KG1 (cell line): ENCODE results near the gene PAQR9.
"Not testable (repeated sequence)": the region's sequence is repeated elsewhere in the genome, so short reads cannot be mapped to it uniquely, and the experiment has no call there.

Source experiments
- DNase-seq: peaks from one replicate; lab custom pipeline; 2025; lab: John Stamatoyannopoulos, UW

PAQR9 gene

GRCh38 chr3:142963516-142964448, at the start of gene PAQR9:
Gene PAQR9, minus strand, starts transcription at chr3:142963674. Its CDS starts 338 bp downstream, at chr3:142963336.
- no peak for DNase-seq

DNA sequence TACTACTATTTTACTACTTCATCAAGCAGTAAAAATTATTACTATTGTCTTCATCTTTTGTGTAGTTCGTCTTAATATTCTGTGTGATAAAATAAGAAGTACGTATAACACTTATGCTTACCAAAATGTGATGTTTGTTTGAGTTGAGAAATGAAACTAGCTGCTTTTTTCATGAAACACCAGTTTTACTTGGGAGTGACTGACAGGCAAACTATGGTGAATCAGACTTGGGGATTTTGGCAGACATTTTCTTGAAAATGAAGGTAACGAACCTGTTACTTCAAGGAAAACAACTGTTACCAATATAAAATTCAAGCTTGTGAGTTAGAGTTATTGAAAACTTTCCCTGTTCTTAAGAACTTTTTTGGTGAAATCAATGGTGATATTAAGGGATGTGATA, 48.2 kb upstream of the PAQR9 start:
- DNase-seq: no peak

DNA sequence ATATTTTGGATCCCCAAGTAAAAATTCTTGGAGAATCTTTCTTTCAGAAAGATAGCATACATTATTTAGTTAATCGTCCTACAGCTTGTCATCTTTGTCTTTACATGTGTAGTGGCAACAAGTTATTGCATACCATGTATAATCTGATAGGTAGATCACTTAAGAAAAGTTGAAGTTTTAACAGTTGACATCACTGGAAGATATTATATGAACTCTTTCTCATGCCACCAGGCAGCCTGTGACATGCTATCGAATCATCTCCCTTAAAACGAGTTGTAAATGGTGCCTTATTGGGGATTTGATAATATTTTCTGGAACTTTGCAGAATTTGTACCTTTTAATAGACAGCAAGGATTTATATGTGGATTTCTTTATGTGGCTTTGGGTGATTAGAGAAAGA, 46.5 kb upstream of the PAQR9 start:
- DNase-seq: no peak

DNA sequence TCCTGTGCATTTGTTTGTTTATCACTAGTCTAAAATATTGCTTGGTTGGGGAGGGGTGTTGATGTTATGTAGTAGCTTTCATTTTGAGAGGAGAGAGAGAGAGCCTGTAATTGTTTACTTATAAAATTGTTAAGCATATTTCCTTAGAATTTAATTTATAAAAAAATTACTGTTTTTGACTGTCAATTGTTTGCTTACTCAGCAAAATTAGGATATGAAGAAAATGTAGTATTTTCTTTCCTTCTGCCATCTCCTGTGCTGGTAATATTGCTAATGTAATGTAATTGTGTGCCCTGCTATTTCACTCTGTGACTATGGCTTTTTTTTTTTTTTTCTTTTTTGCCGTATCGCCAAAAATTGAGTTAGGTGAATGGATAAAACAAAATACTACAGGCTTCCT, 41.3 kb upstream of the PAQR9 start:
- no peak for DNase-seq

DNA sequence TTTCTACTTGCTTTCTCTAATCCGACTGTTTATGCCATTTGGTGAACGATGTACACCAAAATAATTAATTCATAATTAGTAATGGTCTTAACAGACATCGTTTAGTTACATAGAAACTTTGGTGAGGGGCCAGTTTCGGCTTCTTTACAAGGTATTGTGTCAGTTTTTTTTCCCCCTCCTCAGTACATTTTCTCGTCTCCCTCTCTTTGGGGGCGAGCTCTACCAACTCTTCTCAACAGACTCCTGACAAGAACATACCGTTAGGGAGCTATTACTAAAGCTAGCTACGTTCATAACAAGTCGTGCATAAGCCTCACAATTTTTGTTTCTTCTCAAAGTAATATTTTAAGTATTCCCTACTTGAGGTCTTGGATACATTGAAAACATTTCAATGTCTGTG, 39.3 kb upstream of the PAQR9 start:
- DNase-seq: no peak

- DNase-seq: peak; percentile 24
These were observed 38.7 kb upstream of the PAQR9 start for GRCh38 chr3:143002083-143002712.

DNA sequence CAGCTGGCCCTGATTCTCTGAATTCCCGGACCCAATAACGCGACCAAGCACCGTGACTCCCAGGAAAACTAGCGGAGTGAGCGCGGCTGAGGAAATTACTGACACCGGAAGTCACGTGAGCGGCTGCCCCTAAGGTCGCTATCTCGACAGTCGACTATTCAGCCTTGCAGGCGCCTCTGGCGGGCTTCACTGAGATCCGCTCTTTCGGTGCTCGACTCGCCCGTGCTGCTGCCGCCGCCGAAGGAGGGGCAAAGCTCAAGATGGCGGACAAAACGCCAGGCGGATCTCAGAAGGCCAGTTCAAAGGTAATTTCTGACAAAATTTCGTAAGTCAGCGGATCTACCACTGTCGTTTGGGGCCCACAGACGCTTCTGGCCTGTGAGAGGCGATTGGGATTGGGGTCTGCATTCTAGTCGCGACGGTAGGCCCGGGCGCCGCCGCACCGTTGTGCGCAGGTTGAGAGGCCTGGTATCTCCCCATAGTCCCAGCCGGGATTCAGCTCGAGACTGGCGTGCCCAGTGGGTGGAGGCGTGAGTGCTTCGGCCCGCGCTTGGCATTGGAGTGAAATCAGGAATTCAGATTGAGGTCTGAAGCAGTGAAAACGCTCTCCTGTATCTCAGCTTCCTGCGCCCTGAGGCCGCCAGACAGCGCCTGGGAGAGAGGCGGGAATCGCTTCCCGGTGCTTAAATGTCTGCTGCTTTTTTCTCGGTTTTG, 38.1 kb upstream of the PAQR9 start, which contains the start of gene U2SURP:
TSS of gene U2SURP (plus strand) at position 202 of the 714 bp plus-strand sequence. CDS start at position 261, 59 bp downstream.
- peak; percentile 97 for DNase-seq

DNA sequence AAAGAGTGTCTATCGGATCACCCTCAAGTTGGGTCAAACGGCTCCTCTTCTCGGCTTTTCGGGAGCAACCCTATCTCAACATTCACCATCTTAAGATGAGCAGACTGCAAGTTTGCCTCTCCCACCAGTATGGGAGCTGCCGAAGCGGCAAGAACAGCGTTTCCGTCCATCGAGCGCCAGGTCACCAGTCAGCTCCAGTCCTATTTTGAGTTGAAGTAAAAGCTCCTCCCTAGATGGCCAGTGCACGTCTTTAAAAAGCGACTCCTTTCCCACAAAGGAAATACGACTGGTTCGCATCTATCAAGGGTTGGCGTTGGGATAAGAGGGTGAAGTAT, 37.5 kb upstream of the PAQR9 start:
- peak; percentile 97 for DNase-seq

DNA sequence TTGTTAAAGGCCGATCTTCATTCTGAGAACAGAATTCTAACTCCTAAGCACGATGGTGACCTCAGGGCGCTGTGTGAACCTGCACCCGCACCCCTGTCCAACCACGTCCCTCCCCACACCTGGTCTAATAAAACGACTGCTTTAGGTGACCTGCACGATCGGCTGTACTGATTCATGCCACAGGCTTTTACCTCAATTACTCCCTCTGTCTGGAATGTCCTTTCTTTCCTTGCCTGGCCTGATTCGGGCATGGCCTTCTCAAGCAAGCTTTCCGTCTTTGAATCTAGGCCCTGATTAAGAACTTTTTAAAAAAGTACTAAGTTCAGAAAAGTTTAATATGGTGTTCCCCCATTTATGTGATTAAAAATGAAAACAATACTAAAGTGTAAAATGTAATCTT, 37.1 kb upstream of the PAQR9 start:
- no peak for DNase-seq

GRCh38 chr3:142999881-143000280, 36.4 kb upstream of the PAQR9 start:
- no peak for DNase-seq

- no peak for DNase-seq
These were observed 35.0 kb upstream of the PAQR9 start for GRCh38 chr3:142998439-142998838.

DNA sequence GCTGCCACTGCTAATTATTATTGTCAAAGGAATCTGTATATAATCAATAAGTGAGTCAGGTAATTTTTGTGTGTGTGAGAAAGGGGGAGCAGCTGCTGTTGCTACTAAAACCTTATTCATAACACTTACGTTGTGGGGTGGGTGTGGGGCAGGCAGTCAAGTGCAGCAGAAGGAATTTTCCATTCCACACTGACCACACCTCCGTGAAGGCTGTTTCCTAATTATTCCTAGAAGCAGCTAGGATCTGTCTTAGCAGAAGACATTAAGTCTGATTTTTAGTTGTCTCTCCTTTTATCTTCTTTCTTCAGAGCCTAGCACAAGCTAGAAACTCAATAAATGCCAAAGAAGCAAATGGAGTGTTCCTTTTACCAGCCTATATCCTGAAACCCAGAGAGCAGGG, 33.9 kb upstream of the PAQR9 start:
- no peak for DNase-seq

- peak; percentile 28 for DNase-seq
These were observed 30.5 kb upstream of the PAQR9 start for GRCh38 chr3:142993958-142994442.

GRCh38 chr3:142992323-142992722, 28.8 kb upstream of the PAQR9 start:
- DNase-seq: no peak

- DNase-seq: no peak
These were observed 27.2 kb upstream of the PAQR9 start for GRCh38 chr3:142990721-142991120.

DNA sequence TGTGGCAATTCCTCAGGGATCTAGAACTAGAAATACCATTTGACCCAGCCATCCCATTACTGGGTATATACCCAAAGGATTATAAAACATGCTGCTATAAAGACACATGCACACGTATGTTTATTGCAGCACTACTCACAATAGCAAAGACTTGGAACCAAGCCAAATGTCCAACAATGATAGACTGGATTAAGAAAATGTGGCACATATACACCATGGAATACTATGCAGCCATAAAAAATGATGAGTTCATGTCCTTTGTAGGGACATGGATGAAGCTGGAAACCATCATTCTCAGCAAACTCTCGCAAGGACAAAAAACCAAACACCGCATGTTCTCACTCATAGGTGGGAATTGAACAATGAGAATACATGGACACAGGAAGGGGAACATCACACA, 25.4 kb upstream of the PAQR9 start:
- not testable (repeated sequence) for DNase-seq

GRCh38 chr3:142988221-142988620, 24.7 kb upstream of the PAQR9 start:
- DNase-seq: not testable (repeated sequence)

- no peak for DNase-seq
These were observed 24.2 kb upstream of the PAQR9 start for GRCh38 chr3:142987707-142988106.

GRCh38 chr3:142987080-142987700, 23.7 kb upstream of the PAQR9 start:
- DNase-seq: peak; percentile 29

- DNase-seq: no peak
These were observed 20.8 kb upstream of the PAQR9 start for GRCh38 chr3:142984255-142984654.

GRCh38 chr3:142983318-142983717, 19.8 kb upstream of the PAQR9 start:
- DNase-seq: no peak
